Measurements from ENCODE around the gene IRX1.

IRX1 gene

DNA sequence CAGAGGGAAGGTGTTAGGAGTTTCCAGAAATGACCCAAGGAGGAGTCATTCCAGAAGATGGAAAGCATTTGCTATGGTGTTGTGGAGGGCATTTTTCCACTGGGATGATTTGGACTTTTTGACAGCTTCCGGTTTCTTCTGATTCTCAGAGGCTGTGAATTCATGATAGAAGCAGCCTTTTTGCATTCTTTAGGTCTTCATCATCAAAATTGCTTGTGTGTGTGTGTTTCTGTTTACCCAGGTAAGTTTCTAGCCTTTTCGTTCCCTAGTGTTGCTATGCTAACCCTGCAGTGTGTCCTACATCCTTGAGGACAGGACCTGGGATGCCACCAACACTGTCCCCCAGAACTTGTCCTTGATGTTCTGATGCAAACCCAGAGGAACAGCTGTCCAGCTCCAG is 19.6 kb downstream of the IRX1 start:
- in situ Hi-C loops (cut with HindIII; ENCODE audit: low sequenced_read_pairs): loop anchor here (25.0 kb wide), 1 partner anchor 878 kb away; no protein-coding TSS in a partner anchor
- TF ChIP-seq, protein P1, sequence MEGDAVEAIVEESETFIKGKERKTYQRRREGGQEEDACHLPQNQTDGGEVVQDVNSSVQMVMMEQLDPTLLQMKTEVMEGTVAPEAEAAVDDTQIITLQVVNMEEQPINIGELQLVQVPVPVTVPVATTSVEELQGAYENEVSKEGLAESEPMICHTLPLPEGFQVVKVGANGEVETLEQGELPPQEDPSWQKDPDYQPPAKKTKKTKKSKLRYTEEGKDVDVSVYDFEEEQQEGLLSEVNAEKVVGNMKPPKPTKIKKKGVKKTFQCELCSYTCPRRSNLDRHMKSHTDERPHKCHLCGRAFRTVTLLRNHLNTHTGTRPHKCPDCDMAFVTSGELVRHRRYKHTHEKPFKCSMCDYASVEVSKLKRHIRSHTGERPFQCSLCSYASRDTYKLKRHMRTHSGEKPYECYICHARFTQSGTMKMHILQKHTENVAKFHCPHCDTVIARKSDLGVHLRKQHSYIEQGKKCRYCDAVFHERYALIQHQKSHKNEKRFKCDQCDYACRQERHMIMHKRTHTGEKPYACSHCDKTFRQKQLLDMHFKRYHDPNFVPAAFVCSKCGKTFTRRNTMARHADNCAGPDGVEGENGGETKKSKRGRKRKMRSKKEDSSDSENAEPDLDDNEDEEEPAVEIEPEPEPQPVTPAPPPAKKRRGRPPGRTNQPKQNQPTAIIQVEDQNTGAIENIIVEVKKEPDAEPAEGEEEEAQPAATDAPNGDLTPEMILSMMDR (IDR thresholded peaks at IDR 0.05; ENCODE audit: low read depth, low read length, missing control alignments): no peak
- no peak overlapping the region for H3K4me3 ChIP-seq (ENCODE audit: low read depth, low read length)
- no peak for DNase-seq (ENCODE audit: low read depth)

DNA sequence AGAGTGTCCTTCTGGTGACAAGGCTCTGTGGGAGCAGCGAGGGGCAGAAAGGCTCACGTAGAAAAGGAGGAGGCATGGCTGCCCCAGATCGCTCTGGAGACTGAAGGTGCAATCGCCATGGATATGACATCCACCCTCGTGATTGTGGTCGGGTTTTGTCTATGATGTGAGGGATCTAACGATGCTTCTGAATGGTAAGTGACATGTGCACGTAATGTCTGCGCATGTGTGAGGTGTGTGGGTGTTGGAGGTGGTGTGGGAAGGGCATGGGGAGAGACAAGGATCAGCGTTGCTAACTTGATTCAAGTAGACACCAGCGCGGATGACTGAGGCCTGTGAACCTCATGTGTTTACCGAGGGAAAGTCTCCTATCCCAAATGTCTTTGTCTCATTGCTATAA is 20.2 kb downstream of the IRX1 start:
- TF ChIP-seq, protein P1 (IDR thresholded peaks at IDR 0.05; ENCODE audit: low read depth, low read length, missing control alignments): no peak
- H3K4me3 ChIP-seq (ENCODE audit: low read depth, low read length): no peak overlapping the region
- DNase-seq (ENCODE audit: low read depth): no peak
- in situ Hi-C loops (cut with HindIII; ENCODE audit: low sequenced_read_pairs): loop anchor here (25.0 kb wide), 1 partner anchor 879 kb away; no protein-coding TSS in a partner anchor

DNA sequence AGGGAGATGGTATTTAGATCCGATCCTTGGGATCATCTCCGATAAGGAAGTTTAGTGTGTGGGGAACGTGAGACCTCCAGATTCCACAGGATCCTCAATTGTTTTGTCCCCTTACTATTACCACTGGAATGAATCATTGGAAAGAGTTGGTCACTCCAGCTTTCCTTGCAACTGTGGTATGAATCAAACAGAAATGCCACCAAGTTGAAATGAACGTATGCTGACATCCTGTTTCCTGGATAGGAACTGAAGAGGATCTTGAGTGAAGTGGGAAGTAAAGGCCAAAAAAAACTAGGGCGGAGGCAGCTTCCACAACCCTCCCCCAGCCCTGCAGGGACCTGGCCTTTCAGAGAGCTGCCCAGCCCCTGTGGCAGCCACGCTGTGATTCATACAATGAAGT is 23.9 kb downstream of the IRX1 start:
- TF ChIP-seq, protein P1 (IDR thresholded peaks at IDR 0.05; ENCODE audit: low read depth, low read length, missing control alignments): no peak
- no peak for DNase-seq (ENCODE audit: low read depth)
- in situ Hi-C loops (cut with HindIII; ENCODE audit: low sequenced_read_pairs): loop anchor here (25.0 kb wide), 1 partner anchor 882 kb away; no protein-coding TSS in a partner anchor
- no peak overlapping the region for H3K4me3 ChIP-seq (ENCODE audit: low read depth, low read length)

DNA sequence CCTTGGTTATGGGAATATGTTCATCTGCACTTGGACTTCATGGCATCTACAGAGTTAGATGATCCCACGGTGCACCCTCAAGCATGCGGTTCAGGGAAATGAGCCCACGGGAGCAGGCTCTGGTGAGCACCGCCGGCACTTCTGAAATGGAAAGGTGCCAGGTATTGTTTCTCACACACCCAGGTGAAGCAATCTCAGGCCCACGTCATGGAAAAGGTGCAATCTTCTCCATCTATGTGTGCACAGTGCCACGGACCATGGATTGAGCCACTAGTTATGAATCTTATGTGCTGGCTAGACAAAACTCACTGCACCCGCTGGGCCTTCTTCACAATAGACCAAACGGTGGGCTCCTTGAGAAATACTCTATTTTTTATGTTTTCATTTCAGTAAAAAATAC is 27.3 kb downstream of the IRX1 start:
- TF ChIP-seq, protein P1 (IDR thresholded peaks at IDR 0.05; ENCODE audit: low read depth, low read length, missing control alignments): no peak

DNA sequence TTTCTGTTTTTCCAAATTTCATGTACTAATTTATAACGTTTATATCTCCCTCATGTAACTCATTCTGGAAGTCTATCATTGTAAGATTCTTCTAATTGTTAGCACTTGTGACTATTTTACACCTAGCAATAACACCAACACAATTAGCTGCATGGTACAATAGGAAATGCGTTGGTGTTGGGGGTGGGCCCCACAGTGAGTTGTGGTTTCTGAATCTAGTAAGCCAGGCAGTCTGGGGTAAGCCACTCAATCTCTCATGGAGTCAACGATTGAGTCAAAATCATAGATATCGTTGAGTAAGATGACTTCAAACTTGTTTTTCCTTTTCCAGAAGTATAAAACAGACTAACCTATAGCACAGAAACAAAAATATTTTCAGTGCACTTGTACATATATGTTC is 30.0 kb downstream of the IRX1 start:
- in situ Hi-C loops (cut with HindIII; ENCODE audit: low sequenced_read_pairs): no loop called here
- TF ChIP-seq, protein P1 (IDR thresholded peaks at IDR 0.05; ENCODE audit: low read depth, low read length, missing control alignments): no peak
- no peak for DNase-seq (ENCODE audit: low read depth)
- no peak overlapping the region for H3K4me3 ChIP-seq (ENCODE audit: low read depth, low read length)

More for the DNA sequence above, 27.3 kb downstream of the IRX1 start:
- DNase-seq (ENCODE audit: low read depth): no peak
- in situ Hi-C loops (cut with HindIII; ENCODE audit: low sequenced_read_pairs): loop anchor here (25.0 kb wide), 1 partner anchor 886 kb away; no protein-coding TSS in a partner anchor
- H3K4me3 ChIP-seq (ENCODE audit: low read depth, low read length): no peak overlapping the region

DNA sequence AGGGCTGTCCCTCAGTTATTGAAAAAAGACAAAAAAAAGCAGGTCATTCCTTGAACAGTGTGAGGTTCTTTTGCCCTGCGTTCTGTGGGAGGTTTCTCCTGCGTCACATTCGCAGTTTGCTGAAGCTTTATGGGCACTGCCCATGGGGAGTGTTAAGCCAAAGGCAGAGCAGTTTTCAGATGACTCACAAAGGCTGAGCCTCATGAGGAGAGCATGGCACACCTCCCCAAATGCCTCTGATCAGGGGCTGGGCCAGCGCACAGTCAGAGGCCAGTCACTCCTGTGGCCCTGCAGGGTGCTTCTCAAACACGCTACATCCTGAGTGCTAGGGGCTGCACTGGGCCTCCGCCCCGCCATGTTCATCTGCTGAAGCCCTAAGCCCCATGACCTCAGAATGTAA is 38.4 kb downstream of the IRX1 start:
- DNase-seq (ENCODE audit: low read depth): no peak
- TF ChIP-seq, protein P1 (IDR thresholded peaks at IDR 0.05; ENCODE audit: low read depth, low read length, missing control alignments): no peak
- H3K4me3 ChIP-seq (ENCODE audit: low read depth, low read length): no peak overlapping the region
- in situ Hi-C loops (cut with HindIII; ENCODE audit: low sequenced_read_pairs): no loop called here

Measured in astrocyte of the cerebellum (primary cell).